Endothelial cell of umbilical vein (primary cell): Measurements from ENCODE around the gene GALNT10. TPM values are rescaled to one million over a fixed set of nuclear protein-coding genes. Genes with fewer than 3 reads are reported as not detected.
A peak's percentile ranks its signal among the peaks of the same experiment; 100 is the strongest.

Experiments
- BruUV-seq: library from RNA; stranded (reverse); fragments of 400-500 nt; replicated peaks from 2 replicates; lab custom pipeline; 2021; lab: Mats Ljungman, UMichigan
- CTCF ChIA-PET: fragments of 300-600, 350-600 bp; sonication (Branson Sonifier 250); formaldehyde crosslinking; loops from one replicate; lab custom pipeline; 2021; ENCODE audit warnings: antibody characterized with exemption, inconsistent platforms; lab: Charles Lee
- POLR2A ChIA-PET: fragments of 300-600, 350-600 bp; sonication (Branson Sonifier 250); formaldehyde crosslinking; loops from one replicate; lab custom pipeline; 2021; ENCODE audit warnings: antibody characterized with exemption, inconsistent platforms; lab: Charles Lee
- DNase-seq: peaks from one replicate; pipeline ENCODE4 v3.0.0-alpha.2; 2011; ENCODE audit warnings: low read depth, low spot score
- FAIRE-seq: peaks from 2 replicates; lab custom pipeline; 2011; peaks lifted over from hg19 to GRCh38; lab: Jason Lieb, UNC
- H2AFZ ChIP-seq: 2 replicates; pipeline ENCODE4 v1.6.0; 2012; ENCODE audit warnings: low read depth, low read length, control low read depth, inconsistent platforms
- H3K27ac ChIP-seq: 2 replicates; pipeline ENCODE4 v1.5.1; 2011; ENCODE audit warnings: low read depth, mild to moderate bottlenecking, control low read depth, low read length, moderate library complexity; ENCODE audit not compliant: insufficient read depth
- H3K27me3 ChIP-seq, 2 experiments: 2 replicates each; pipeline versions ENCODE4 v1.6.0 to v1.6.1; 2011; ENCODE audit warnings: low read length in 2 of 2, mixed read lengths in 1 of 2; ENCODE audit not compliant: control insufficient read depth in 2 of 2, insufficient read depth in 2 of 2
- H3K36me3 ChIP-seq, 2 experiments: 2 replicates in 1 of 2; 3 replicates in 1 of 2; pipeline ENCODE4 v1.5.1; 2011; ENCODE audit warnings: low read length in 2 of 2, mild to moderate bottlenecking in 1 of 2, moderate library complexity in 1 of 2; ENCODE audit not compliant: control insufficient read depth in 2 of 2, insufficient read depth in 2 of 2; ENCODE audit errors: extremely low read depth in 1 of 2
- H3K4me1 ChIP-seq: 3 replicates; pipeline ENCODE4 v1.5.1; 2011; ENCODE audit warnings: mild to moderate bottlenecking, low read length; ENCODE audit not compliant: control insufficient read depth, insufficient read depth; ENCODE audit errors: extremely low read depth
- H3K4me2 ChIP-seq: 2 replicates; pipeline ENCODE4 v1.6.1; 2011; ENCODE audit warnings: low read length, control low read depth, mixed read lengths; ENCODE audit not compliant: insufficient read depth
- H3K4me3 ChIP-seq, 3 experiments: fragments of 200-600 bp in 1 of 3; sonication (generic), shearing (Covaris generic) in 1 of 3; replicated peaks in 1 of 3; 2 replicates each; pipeline ENCODE4 v1.5.1; 2011 to 2016; ENCODE audit warnings: control low read depth in 3 of 3, low read length in 3 of 3, mild to moderate bottlenecking in 2 of 3, inconsistent platforms in 1 of 3, low read depth in 1 of 3, moderate library complexity in 1 of 3; ENCODE audit not compliant: insufficient read depth in 1 of 3
- H3K79me2 ChIP-seq: 2 replicates; pipeline ENCODE4 v1.6.0; 2012; ENCODE audit warnings: low read length, inconsistent platforms; ENCODE audit not compliant: control insufficient read depth, insufficient read depth
- H3K9ac ChIP-seq: replicated peaks from 2 replicates; pipeline ENCODE3; 2011; ENCODE audit warnings: low read length, control low read depth; ENCODE audit not compliant: insufficient read depth; ENCODE audit errors: extremely low read depth
- H3K9me1 ChIP-seq: replicated peaks from 3 replicates; pipeline ENCODE4 v1.6.0; 2011; ENCODE audit warnings: mild to moderate bottlenecking, low read length; ENCODE audit not compliant: control insufficient read depth, insufficient read depth; ENCODE audit errors: extremely low read depth
- H3K9me3 ChIP-seq: replicated peaks from 2 replicates; pipeline ENCODE4 v1.5.1; 2012; ENCODE audit warnings: low read length, inconsistent platforms; ENCODE audit not compliant: control insufficient read depth, insufficient read depth
- H4K20me1 ChIP-seq: replicated peaks from 2 replicates; pipeline ENCODE3; 2011; ENCODE audit warnings: mild to moderate bottlenecking, low read length; ENCODE audit not compliant: control insufficient read depth, insufficient read depth; ENCODE audit errors: extremely low read depth
- CTCF ChIP-seq, 2 donors: IDR thresholded peaks; 1 replicate in 1 of 2; 2 replicates in 1 of 2; pipeline ENCODE4 v1.5.1; 2011; ENCODE audit warnings: low read length in 2 of 2, mild to moderate bottlenecking in 2 of 2, moderate library complexity in 2 of 2, control low read depth in 1 of 2, inconsistent platforms in 1 of 2, low read depth in 1 of 2; ENCODE audit not compliant: insufficient read depth in 1 of 2; ENCODE audit errors: extremely low read depth in 1 of 2
- EZH2 ChIP-seq: IDR thresholded peaks from 2 replicates; pipeline ENCODE4 v1.6.1; 2012; ENCODE audit warnings: borderline replicate concordance, low read depth, mild to moderate bottlenecking, moderate library complexity, low read length, inconsistent platforms; ENCODE audit not compliant: severe bottlenecking
- FOS ChIP-seq: IDR thresholded peaks from 2 replicates; pipeline ENCODE4 v1.6.1; 2011; ENCODE audit warnings: mild to moderate bottlenecking, low read length, moderate library complexity, borderline replicate concordance; ENCODE audit not compliant: insufficient read depth
- GATA2 ChIP-seq: IDR thresholded peaks from 2 replicates; pipeline ENCODE4 v1.7.0; 2011; ENCODE audit warnings: low read depth, mild to moderate bottlenecking, moderate library complexity, mixed read lengths, low read length; ENCODE audit not compliant: insufficient read length, insufficient read depth
- JUN ChIP-seq: IDR thresholded peaks from 2 replicates; pipeline ENCODE4 v1.6.1; 2011; ENCODE audit warnings: borderline replicate concordance, low read depth; ENCODE audit not compliant: insufficient read length, insufficient read depth
- MYC ChIP-seq: IDR thresholded peaks from one replicate; pipeline ENCODE4 v1.6.1; 2011; ENCODE audit warnings: mild to moderate bottlenecking, low read depth, low read length
- POLR2A ChIP-seq: IDR thresholded peaks from 2 replicates; pipeline ENCODE4 v1.6.1; 2012; ENCODE audit warnings: low read depth, mild to moderate bottlenecking, control low read depth, low read length
- POLR2AphosphoS5 ChIP-seq: IDR thresholded peaks from 2 replicates; pipeline ENCODE4 v1.6.1; 2012; ENCODE audit warnings: low read depth, mild to moderate bottlenecking, control low read depth, low read length, moderate library complexity; ENCODE audit not compliant: insufficient read depth
- dilution Hi-C: fragments of 300-500 bp; cut with MboI; formaldehyde crosslinking; loops from one replicate; pipeline ENCODE4 v1.15.0; 2019; ENCODE audit warnings: low sequenced_read_pairs; ENCODE audit not compliant: extremely low pct_ligation_motif_present
- intact Hi-C: fragments of 100-400 bp; cut with micrococcal nuclease; formaldehyde crosslinking; loops from one replicate; pipeline ENCODE4 v1.10.0; 2022
- polyA plus RNA-seq, 4 experiments: library from polyadenylated mRNA; depleted of rRNA in 3 of 4; stranded (reverse) in 3 of 4; unstranded in 1 of 4; fragments of >200 nt; gene quantifications; 2 replicates each; pipeline versions ENCODE4 v1.2.1 to v1.2.3, GENCODE V29; 2011 to 2012; ENCODE audit warnings: missing spikeins in 1 of 4
- total RNA-seq: library from RNA; stranded (reverse); gene quantifications from 2 replicates; pipeline ENCODE4 v1.2.3, GENCODE V29; 2021

The GALNT10 gene
- total and polyA plus RNA-seq, 2 donors (not counting 3 experiments of a cell fraction or from before 2014, with no cell fraction given), result 70.2 to 77.6 TPM

- Histone ChIP-seq H3K27me3 (no peaks in the 10 kb centered on the region), H3K9me1 (no peaks in the 10 kb centered on the region), H4K20me1 (no peaks in the 10 kb centered on the region), H3K9ac (peak overlapping the region; percentile 24), H3K36me3 (peaks cover 0 to 5% of the 10 kb centered on the region in 2 experiments), H3K9me3 (no peaks in the 10 kb centered on the region), H3K27ac (peak overlapping the region; percentile 72), H2AFZ (peak overlapping the region; percentile 51), H3K4me1 (peaks cover 37% of the 10 kb centered on the region), H3K4me2 (peak overlapping the region; percentile 61), H3K4me3 (no peak overlapping the region), H3K79me2 (no peaks in the 10 kb centered on the region)
- TF ChIP-seq POLR2AphosphoS5 (peak; percentile 55), FOS (no peak), POLR2A (peak; percentile 20), JUN (peak; percentile 33), EZH2 (no peak), CTCF (IDR thresholded peaks at IDR 0.05; ENCODE audit: extremely low read depth in 1 of 2, insufficient read depth in 1 of 2, low read depth in 1 of 2, low read length in 2 of 2) (no peak), MYC (no peak), GATA2 (peak; percentile 31)
- DNase-seq (peak; percentile 46), FAIRE-seq (peak; percentile 77)
- ChIA-PET POLR2A (interaction anchor here (0.7 kb wide), 1 partner anchor 13 kb away, joined by 3 read pairs; no protein-coding TSS in a partner anchor), CTCF (interaction anchor here (0.7 kb wide), 1 partner anchor 95 kb away, joined by 3 read pairs; no protein-coding TSS in a partner anchor)
- intact Hi-C loops, result loop anchor here (1.0 to 5.0 kb wide), 3 partner anchors 23 to 118 kb away; partner anchors contain the start of gene GALNT10
- dilution Hi-C loops, result no loop called here
- no TSS peak for BruUV-seq
These were observed 119.3 kb downstream of the GALNT10 start for GRCh38 chr5:154309805-154310204.
